ENCODE results near the gene CEP20. TPM values are rescaled to one million over a fixed set of nuclear protein-coding genes. Genes with fewer than 3 reads are reported as not detected.

The CEP20 gene
- total RNA-seq, 1 donor from 2014 or later: 30.6 TPM

DNA sequence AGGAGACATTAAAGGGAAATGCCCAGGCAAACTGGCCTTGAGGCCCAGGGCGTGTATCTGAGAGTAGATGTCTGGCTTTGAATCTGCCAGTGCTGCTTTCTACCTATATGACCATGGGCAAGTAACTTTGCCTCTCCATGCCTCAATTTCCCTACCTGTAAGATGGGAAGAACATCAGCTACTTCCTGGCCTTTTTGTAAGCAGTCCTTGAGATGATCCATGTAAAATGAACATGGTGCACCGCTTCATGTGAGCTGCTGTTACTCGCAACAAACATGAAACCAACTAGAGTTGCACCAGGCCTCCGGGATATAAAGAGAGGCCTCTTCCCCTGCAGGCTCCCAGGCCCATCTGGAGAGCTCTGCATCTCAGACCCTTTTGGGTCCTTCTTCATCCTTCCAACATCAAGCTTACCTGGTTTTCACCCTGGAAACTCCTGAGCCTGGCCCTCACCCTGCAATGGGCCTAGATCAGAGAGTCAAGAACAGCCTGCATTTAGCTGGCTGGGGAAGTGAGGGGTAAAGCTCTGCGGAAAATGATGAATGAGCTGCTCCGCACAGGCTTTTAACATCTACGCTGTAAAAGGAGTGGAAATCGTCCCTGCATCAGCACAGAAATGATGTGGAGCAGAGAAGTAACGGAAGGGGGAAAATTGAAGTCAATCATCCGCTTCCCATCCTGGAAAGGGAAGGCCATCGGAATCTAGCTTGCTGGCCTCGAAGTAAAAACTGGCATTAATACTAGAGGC is 29.3 kb downstream of the CEP20 start:
- peak overlapping the region; percentile 12 for H3K4me3 Mint-ChIP-seq
- H3K27ac Mint-ChIP-seq (ENCODE audit: unreplicated experiment): no peak overlapping the region
- H3K36me3 Mint-ChIP-seq (ENCODE audit: low read depth): no peaks in the 10 kb centered on the region
- no peaks in the 10 kb centered on the region for H3K9me3 Mint-ChIP-seq
- peaks cover 7% of the 10 kb centered on the region for H3K4me1 Mint-ChIP-seq
- TF ChIP-seq, protein P1, sequence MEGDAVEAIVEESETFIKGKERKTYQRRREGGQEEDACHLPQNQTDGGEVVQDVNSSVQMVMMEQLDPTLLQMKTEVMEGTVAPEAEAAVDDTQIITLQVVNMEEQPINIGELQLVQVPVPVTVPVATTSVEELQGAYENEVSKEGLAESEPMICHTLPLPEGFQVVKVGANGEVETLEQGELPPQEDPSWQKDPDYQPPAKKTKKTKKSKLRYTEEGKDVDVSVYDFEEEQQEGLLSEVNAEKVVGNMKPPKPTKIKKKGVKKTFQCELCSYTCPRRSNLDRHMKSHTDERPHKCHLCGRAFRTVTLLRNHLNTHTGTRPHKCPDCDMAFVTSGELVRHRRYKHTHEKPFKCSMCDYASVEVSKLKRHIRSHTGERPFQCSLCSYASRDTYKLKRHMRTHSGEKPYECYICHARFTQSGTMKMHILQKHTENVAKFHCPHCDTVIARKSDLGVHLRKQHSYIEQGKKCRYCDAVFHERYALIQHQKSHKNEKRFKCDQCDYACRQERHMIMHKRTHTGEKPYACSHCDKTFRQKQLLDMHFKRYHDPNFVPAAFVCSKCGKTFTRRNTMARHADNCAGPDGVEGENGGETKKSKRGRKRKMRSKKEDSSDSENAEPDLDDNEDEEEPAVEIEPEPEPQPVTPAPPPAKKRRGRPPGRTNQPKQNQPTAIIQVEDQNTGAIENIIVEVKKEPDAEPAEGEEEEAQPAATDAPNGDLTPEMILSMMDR (conservative IDR thresholded peaks at IDR 0.05): no peak
- peaks cover 59% of the 10 kb centered on the region for H3K27me3 Mint-ChIP-seq (ENCODE audit: low read depth)
- DNase-seq (ENCODE audit: low read depth, low spot score): no peak

DNA sequence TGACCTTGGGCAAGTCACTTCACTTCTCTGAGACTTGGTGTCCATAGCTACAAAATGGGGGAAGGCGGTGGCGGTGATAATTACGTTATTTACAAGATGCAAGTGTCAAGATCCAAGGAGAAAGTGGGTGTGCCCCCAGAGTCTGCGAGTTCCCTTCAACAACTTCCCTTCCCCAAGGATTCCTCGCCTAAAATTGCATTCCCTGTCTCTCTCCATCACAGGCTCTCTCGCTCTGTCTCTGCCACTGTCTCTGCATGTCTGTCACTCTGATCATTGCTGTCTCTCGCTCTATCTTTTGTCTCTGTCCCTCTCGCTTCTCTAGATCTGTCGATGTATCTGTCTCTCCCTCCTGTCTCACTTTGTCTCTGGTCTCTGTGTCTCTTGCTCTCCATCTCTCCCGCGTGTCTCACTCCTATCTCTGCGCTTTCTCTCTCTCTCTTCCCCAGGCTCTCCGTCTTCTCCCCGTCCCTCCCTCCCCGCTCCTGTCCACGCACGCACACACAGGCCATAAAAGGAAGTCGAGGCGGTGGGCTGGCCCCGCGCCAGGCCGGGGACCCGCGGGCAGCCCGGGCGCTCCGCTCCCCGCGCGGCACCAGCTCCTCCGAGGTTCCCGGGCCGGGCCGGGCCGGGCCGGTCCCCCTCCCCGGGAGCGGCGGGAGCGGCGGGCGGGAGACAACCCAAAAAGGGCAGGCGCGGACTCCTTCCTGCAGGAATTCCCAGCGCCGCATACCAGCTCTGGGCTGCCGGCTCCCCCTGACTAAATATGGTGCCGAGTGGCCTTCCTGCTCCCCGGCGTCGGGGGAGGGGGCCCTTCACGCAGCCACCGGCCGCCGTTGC is 30.5 kb downstream of the CEP20 start:
- no peaks in the 10 kb centered on the region for H3K9me3 Mint-ChIP-seq
- DNase-seq (ENCODE audit: low read depth, low spot score): peak; percentile 3
- H3K27me3 Mint-ChIP-seq (ENCODE audit: low read depth): peaks cover 70% of the 10 kb centered on the region
- H3K4me3 Mint-ChIP-seq: peak overlapping the region; percentile 38
- peak overlapping the region; percentile 38 for H3K27ac Mint-ChIP-seq (ENCODE audit: unreplicated experiment)
- TF ChIP-seq, protein P1 (conservative IDR thresholded peaks at IDR 0.05): no peak
- H3K4me1 Mint-ChIP-seq: peaks cover 7% of the 10 kb centered on the region
- H3K36me3 Mint-ChIP-seq (ENCODE audit: low read depth): no peaks in the 10 kb centered on the region

DNA sequence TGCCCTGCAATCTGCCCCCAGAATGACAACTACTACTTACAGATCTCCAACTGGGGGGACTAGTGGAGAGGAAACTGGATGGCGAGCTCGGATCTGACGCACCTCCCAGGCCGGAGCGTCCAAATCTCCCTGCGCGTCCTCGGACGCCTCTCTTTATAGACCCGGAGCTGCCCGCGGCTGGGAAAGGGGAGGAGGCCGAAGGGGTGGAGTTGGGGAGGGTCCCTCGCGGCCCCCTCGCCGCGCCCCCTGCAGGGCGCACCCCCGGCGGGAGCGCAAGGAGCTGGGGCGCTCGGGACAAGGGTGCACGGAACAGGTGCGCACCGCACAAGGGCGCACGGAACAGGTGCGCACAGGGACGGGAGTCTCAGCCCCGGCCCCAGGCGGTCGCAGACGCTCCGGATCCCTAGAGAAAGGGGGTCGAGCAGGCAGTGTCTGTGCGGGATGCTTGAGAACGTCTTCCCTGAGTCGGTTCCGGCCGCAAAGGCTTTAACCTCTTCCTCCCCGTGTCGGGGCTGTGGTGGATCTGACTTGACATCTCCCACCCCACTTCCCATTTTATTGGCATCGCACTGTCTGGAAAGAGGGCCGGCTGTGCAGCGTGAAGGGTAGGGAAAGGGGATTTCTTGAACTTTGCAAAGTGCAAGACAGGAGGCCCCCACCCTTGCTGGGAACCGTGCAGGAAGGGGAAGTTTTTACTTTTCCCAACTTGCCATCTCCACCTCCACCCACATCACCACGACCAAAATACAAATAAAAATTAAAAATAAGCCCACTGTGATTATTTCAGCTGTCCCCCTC is 31.3 kb downstream of the CEP20 start, which contains the start of gene MYH11:
Gene MYH11 (minus strand): TSS at position 128 of the 798 bp plus-strand sequence. CDS start 18,776 bp downstream, outside the sequence.
- Mint-ChIP-seq H3K27me3 (ENCODE audit: low read depth) (peaks cover 72% of the 10 kb centered on the region), H3K36me3 (ENCODE audit: low read depth) (no peaks in the 10 kb centered on the region), H3K4me3 (peak within 1 kb of the TSS; percentile 38), H3K27ac (ENCODE audit: unreplicated experiment) (peak within 1 kb of the TSS; percentile 38), H3K4me1 (peaks cover 7% of the 10 kb centered on the region), H3K9me3 (no peaks in the 10 kb centered on the region)
- peak; percentile 7 for DNase-seq (ENCODE audit: low read depth, low spot score)
- TF ChIP-seq, protein P1 (conservative IDR thresholded peaks at IDR 0.05): no peak

DNA sequence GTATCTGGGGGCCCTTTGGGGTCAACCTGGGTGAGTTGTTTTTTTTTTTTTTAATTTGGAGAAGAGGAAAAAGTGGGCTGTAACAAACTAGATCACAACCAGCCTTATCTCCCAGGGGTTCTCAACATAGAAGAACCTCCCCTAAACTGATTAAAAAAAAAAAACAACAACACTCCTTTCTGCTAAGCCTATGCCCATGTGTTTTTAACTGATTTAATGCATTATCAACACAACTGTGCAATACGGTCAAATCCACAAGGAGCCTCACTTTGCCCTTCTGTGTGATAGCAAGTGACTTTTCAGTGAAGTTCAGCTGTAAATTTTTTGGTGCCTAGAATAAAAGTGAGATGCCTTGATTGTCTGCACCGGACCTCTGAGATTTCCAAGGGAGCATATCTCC is 32.2 kb downstream of the CEP20 start:
- TF ChIP-seq, protein P1 (conservative IDR thresholded peaks at IDR 0.05): no peak
- H3K9me3 Mint-ChIP-seq: no peaks in the 10 kb centered on the region

DNA sequence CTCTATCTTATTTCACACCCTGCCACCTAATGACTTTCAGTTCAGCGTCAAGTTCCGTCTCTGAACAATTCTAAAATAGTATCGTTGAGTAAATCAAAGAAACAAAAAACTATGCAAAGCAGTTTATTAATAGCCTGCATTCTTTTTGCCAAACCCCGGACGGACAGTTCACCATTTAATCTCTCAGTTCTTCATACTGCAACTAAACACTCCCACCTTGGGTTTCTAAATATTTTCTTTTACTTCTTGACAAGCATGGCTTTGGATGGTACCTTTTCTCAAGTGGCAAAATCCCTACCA is 32.7 kb downstream of the CEP20 start:
- TF ChIP-seq, protein P1 (conservative IDR thresholded peaks at IDR 0.05): no peak
- no peaks in the 10 kb centered on the region for H3K9me3 Mint-ChIP-seq
- H3K27ac Mint-ChIP-seq (ENCODE audit: unreplicated experiment): no peak overlapping the region
- DNase-seq (ENCODE audit: low read depth, low spot score): no peak
- no peak overlapping the region for H3K4me3 Mint-ChIP-seq
- H3K4me1 Mint-ChIP-seq: peaks cover 7% of the 10 kb centered on the region
- H3K36me3 Mint-ChIP-seq (ENCODE audit: low read depth): no peaks in the 10 kb centered on the region
- peaks cover 78% of the 10 kb centered on the region for H3K27me3 Mint-ChIP-seq (ENCODE audit: low read depth)

More for the DNA sequence above, 32.2 kb downstream of the CEP20 start:
- DNase-seq (ENCODE audit: low read depth, low spot score): no peak
- H3K4me3 Mint-ChIP-seq: no peak overlapping the region
- no peak overlapping the region for H3K27ac Mint-ChIP-seq (ENCODE audit: unreplicated experiment)
- peaks cover 7% of the 10 kb centered on the region for H3K4me1 Mint-ChIP-seq
- no peaks in the 10 kb centered on the region for H3K36me3 Mint-ChIP-seq (ENCODE audit: low read depth)
- H3K27me3 Mint-ChIP-seq (ENCODE audit: low read depth): peaks cover 80% of the 10 kb centered on the region

All from neural crest cell (in vitro differentiated cells).